ELF-1 (cell line): ENCODE data around the gene CAPN15.
"Not testable (repeated sequence)": the region's sequence is repeated elsewhere in the genome, so short reads cannot be mapped to it uniquely, and the experiment has no call there.

Experiments
- DNase-seq: peaks from one replicate; pipeline ENCODE4 v3.0.0-alpha.2; 2016; ENCODE audit warnings: low read depth, low spot score

The CAPN15 gene

DNA sequence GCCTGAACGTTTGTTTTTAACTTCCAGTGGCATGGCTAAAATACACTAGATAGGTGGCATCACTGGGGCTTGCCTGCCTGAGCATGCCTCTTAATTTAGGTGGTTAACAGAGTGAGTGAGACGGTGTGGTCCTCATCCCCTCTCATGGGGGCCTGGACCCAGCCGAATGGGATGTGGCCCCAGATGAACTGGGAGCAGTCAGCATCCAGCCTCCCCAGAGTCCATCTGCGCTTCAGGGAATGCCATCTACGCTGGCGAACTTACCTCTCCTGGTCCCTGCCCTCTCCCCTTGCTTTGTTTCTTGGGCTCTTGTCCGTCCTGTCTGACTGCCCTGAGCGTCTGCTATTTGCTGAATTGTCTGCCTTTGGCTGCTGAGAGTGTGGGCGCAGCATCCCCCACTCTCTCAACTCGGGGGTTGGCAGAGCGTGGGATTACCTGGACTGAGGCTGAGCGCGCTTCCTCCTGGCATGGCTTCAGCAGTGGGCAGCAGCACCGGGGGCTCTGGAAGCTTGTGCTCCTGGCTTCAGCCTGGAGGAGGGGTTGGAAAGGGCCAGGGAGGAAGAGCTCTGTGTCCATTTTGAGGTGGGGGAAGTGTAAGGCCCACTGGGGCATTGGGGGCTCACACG lies 64.5 kb downstream of the CAPN15 start:
- no peak for DNase-seq

DNA sequence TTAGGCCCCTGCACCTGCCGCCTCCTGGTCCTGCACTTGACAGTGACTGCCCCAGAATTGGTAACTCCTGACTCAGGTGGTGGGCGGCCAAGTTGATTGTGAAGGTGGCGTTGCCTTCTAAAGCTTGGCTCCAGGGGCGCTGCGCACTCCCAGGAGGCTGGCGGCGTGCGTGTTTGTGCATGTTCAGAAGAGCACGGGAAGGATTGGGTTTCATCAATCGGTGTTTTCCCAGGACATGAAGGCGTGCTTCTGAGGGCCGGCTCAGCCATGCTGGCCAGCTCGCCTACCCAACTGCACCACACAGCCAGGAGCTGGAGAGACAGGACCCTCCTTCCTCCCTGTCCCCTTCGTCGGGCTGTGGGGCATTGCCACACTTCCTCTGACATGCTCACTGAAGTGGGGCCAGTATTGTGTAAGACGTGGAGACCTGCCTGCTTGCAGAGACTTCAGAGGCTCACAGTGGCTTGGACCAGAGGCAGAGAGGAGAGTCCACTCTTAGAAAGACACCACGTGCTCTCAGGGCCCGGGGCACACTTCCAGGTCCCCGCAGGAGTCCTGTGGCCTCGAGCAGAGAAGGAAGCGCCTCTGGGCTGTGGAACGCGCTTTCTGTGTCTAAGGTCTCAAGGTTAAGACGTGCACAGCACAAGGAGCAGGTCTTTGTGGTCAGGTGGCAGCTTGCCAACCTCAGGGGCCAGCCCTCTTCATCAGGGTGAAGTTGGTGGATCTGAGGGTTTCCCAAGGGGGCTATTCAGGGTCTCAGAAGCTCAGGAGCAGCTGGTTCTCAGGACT lies 65.2 kb downstream of the CAPN15 start:
- DNase-seq: no peak

- DNase-seq: no peak
Measured at GRCh38 chr16:593406-593805, 65.9 kb downstream of the CAPN15 start.

GRCh38 chr16:593807-594206 lies 66.3 kb downstream of the CAPN15 start:
- no peak for DNase-seq

DNA sequence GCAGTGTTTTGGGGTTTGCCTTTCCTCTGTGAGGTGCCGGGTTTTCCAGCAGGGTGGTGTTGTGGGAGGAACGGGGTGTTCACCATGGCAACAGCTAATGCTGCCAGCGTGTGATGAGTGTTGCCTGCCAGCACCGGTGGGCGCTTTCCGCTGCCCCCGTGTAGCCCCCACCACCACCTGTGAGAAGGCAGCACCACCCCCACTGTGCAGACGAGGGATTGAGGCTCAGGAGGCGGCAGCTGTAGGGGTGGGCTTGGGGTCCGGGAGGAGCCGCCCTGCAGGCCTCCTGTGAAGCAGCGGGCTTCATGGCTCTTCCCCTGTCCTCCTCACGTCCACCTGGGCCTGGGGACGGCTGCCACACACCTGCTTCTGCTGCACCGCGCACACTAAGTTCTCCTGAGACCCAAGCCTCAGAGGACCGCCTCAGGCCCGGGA lies 67.6 kb downstream of the CAPN15 start:
- no peak for DNase-seq

- DNase-seq: no peak
Measured at GRCh38 chr16:595942-596735, 68.6 kb downstream of the CAPN15 start.

DNA sequence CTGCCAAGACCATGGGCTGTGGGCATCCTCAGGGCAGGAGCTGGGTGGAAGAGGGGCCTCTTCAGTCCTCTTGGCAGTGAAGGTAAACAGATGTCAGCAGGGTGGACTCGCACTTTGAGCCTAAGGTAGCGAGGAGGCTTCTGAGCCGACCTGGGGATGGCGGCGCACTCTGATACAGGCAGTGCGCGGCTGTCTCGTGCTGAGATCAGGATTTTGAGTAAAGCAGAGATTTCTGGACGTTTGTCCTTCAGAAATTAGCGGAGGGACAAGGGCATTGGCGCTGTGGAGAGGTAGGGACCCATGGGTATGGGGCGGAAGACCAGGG lies 69.2 kb downstream of the CAPN15 start:
- no peak for DNase-seq

DNA sequence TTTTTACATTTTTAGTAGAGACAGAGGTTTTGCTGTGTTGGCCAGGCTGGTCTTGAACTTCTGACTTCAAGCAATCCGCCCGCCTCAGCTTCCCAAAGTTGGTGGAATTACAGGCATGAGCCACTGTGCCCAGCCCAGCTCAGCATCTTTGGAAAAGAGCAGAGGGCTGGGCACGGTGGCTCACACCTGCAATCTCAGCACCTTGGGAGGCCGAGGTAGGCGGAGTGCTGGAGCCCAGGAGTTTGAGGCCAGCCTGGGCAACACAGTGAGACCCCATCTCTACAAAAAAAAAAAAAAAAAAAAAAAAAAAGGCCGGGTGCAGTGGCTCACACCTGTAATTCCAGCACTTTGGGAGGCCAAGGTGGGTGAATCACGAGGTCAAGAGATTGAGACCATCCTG lies 70.1 kb downstream of the CAPN15 start:
- not testable (repeated sequence) for DNase-seq

DNA sequence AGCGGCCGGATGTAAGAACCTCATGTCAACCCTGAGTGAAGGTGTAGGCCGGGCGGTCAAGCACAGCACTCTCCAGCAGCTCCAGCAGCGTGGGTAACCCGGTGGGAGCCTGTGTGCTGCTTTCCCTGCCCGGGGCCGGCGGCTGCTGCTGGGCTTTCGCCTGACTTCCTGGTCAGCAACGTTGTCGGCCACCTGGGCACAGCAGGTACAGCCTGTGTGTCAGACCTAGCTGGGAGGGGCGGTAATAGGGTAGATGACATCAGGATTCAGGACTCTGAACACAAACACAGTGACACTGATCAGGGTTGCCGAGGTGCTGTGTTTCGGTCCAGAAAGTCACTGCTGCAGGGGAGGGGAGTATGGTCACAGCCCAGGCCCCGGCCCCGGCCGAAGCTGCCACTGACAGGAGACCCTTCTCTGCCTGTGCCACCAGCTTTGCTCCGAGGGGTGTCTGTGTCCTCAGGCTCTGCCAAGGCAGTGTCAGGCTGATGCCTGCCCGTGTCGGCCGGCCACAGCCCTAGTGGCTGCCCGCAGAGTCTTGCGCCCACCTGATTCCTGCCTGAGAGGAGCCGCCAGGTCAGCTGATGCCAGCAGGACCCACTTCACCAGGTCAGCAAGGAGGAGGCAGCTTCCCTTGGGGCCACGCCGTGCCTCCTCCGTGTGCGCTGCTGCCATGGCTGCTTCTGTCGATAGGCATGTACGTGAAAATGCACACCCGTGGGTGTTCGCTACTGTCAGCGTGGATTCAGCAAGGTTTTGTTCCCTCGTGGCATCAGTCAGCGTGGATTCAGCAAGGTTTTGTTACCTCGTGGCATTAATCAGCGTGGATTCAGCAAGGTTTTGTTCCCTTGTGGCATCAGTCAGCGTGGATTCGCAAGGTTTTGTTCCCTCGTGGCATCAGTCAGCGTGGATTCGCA lies 71.6 kb downstream of the CAPN15 start:
- no peak for DNase-seq

DNA sequence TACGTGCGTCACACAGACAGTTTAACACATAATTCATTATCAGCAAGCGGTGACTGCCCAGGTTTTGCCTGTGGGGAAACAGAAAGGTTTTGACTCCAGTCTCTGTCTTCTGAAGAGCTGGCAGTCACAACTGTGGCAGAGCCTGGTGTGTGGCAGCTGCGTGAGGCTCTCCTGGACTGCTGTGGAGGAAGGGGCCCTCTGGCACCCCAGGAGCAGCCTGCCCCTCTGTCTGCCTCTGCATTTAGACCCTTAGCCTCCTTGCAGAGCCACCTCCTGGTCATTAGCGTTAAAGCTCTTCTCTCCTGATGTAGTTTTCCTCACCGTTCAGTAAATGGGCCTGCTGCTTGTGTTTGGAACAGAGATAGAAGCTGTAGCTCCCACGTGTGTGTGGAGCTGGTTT lies 73.3 kb downstream of the CAPN15 start:
- DNase-seq: peak; percentile 43

DNA sequence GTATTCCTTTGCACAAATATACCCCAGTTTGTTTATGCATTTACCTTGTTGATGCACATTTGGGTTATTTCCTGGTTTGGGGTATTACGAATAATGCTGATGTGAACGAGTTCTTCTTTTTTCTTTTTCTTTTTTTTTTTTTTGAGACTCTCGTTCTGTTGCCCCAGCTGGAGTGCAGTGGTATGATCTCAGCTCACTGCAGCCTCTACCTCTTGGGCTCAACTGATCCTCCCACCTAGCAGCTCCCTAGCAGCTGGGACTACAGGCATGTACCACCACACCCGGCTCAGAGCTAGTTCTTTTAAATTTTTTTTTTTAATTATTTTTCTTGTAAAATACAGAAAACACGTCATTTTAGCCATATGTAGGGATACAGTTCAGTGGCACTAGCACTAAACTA lies 76.4 kb downstream of the CAPN15 start:
- no peak for DNase-seq
